ENCODE measurements around the gene PPP4R4.

Gene PPP4R4

GRCh38 chr14:94306047-94306978, 132.2 kb downstream of the PPP4R4 start:
- no peak for DNase-seq (ENCODE audit: low read depth)

- DNase-seq (ENCODE audit: low read depth) = no peak
Measured at GRCh38 chr14:94307410-94307992, 133.4 kb downstream of the PPP4R4 start.

GRCh38 chr14:94309721-94310120, 135.6 kb downstream of the PPP4R4 start:
- no peak for DNase-seq (ENCODE audit: low read depth)

GRCh38 chr14:94310248-94310647, 136.1 kb downstream of the PPP4R4 start:
- DNase-seq (ENCODE audit: low read depth) = no peak

- no peak for DNase-seq (ENCODE audit: low read depth)
Measured at GRCh38 chr14:94312481-94313246, 138.5 kb downstream of the PPP4R4 start.

GRCh38 chr14:94313991-94314655, 140.0 kb downstream of the PPP4R4 start:
- DNase-seq (ENCODE audit: low read depth) = peak; percentile 80

- DNase-seq (ENCODE audit: low read depth) = no peak
Measured at GRCh38 chr14:94314890-94315289, 140.8 kb downstream of the PPP4R4 start.

- DNase-seq (ENCODE audit: low read depth) = no peak
Measured at GRCh38 chr14:94316692-94317091, 142.6 kb downstream of the PPP4R4 start.

GRCh38 chr14:94317259-94317658, 143.1 kb downstream of the PPP4R4 start:
- peak; percentile 56 for DNase-seq (ENCODE audit: low read depth)

GRCh38 chr14:94320243-94320642, 146.1 kb downstream of the PPP4R4 start:
- no peak for DNase-seq (ENCODE audit: low read depth)

GRCh38 chr14:94321421-94322271, 147.5 kb downstream of the PPP4R4 start:
- DNase-seq (ENCODE audit: low read depth) = no peak

- DNase-seq (ENCODE audit: low read depth) = no peak
Measured at GRCh38 chr14:94322648-94323570, 148.8 kb downstream of the PPP4R4 start, which contains the start of gene SERPINA6. TSS of gene SERPINA6 (minus strand) at chr14:94323336. CDS start at chr14:94314648, 8,688 bp downstream.

- DNase-seq (ENCODE audit: low read depth) = no peak
Measured at GRCh38 chr14:94328196-94328595, 154.1 kb downstream of the PPP4R4 start.

All from stromal cell of bone marrow (primary cell).